Colon (tissue), 2 donors: Measurements from ENCODE around the gene HLA-A.

Source experiments
- FAIRE-seq: peaks from 2 replicates; lab custom pipeline; 2012; peaks lifted over from hg19 to GRCh38; lab: Jason Lieb, UNC
- donor health status: control.
- donor health status: control.

Gene HLA-A

DNA sequence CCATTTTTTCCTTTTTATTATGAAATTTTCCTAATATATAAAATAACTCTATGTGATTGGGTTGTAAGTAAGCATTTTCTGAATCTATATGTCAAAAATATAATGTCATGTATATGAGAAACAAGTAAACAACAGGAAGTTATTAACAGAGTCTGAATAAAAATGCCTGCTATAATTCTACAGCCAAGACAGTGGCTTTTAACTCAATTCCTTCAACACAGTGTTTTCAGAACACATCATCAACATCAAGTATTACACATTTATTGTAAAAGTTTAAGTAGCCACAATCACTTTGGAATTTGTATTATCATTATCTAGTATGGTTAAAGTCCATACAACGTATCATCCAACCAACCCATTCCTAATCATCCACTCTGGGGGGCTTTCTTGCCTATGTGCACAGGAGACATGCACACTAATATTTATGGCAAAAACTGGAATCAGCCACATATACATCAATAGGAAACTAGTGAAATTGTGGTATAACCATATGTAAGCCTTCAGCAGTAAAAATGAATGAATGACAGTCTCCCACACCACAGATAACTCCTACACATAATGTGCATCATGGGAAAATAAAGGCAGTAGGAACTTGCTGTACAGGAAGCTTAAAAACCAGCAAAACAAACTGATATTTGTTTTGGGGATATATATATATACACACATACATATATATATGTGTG is 6.9 kb upstream of the HLA-A start:
- no peak for FAIRE-seq

DNA sequence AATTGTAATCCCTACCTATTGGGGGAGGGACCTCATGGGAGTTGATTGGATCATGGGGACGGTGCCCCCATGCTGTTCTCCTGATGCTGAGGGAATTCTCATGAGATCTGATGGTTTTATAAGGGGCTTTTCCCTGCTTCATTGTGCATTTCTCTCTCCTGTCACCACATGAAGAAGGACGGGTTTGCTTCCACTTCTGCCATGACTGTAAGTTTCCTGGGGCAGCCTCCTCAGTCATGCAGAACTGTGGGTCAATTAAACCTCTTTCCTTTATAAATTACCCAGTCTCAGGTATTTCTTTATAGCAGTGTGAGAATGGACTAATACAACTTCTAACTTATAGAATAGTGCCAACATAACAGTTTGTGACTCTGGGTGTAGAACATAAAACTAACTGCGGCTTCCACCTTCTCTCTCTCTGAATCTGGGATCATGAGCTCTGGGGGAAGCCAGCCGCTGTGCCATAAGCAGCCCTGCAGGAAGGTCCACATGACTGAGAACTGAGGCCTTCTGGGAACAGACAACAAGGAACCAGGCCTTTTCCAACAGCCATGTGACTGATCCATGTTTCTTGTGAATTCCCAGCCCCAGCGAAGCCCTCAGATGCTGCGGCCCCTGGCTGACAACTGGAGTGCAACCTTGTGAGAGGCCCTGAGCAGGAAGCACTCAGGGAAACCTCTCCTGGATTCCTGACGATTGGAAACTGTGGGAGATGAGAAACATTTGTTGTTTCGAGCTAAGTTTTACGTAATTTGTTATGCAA is 3.4 kb upstream of the HLA-A start:
- no peak for FAIRE-seq

DNA sequence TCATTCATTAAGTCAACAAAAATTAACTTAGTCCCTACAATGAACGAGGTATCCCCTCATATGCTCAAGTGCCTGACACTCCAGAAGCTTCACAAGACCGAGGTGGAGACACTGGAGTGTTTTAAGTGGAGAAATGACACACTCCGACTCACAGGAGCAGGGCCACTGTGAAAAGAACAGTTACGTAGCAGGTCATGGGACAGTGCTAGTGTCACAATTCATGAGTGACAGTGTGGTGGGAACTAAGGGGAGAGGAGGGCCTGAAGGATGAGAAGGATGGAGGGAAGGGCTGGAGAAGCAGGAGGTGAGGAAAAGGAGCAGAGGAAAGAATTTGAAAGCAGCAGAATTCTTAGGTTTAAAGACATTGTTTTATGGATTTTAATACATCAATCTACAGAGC is 1.3 kb upstream of the HLA-A start:
- no peak for FAIRE-seq

DNA sequence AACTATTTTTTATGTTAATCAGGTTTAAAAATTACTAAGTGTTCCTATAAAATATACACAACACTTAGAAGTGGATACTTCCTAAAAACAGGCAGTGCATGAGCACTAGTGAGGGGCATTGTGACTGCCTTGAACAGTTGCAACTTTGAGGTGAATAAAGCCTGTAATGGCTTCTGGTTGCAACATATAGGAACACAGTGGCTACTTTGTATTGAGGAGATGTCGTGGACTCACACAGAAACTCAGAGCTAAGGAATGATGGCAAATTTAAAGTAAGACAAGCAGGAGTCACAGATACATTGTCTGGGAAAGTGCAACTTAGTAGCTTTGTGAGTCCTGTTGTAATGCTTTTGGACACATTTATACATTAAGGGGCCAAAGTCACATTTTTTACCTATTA is 861 bp upstream of the HLA-A start:
- FAIRE-seq: no peak

DNA sequence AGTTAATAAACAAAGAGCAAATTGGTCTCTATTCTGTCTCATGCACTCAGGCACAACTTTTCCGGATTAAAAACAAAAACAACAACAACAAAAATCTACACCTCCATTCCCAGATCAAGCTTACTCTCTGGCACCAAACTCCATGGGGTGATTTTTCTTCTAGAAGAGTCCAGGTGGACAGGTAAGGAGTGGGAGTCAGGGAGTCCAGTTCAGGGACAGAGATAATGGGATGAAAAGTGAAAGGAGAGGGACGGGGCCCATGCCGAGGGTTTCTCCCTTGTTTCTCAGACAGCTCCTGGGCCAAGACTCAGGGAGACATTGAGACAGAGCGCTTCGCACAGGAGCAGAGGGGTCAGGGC is 437 bp upstream of the HLA-A start:
- no peak for FAIRE-seq

DNA sequence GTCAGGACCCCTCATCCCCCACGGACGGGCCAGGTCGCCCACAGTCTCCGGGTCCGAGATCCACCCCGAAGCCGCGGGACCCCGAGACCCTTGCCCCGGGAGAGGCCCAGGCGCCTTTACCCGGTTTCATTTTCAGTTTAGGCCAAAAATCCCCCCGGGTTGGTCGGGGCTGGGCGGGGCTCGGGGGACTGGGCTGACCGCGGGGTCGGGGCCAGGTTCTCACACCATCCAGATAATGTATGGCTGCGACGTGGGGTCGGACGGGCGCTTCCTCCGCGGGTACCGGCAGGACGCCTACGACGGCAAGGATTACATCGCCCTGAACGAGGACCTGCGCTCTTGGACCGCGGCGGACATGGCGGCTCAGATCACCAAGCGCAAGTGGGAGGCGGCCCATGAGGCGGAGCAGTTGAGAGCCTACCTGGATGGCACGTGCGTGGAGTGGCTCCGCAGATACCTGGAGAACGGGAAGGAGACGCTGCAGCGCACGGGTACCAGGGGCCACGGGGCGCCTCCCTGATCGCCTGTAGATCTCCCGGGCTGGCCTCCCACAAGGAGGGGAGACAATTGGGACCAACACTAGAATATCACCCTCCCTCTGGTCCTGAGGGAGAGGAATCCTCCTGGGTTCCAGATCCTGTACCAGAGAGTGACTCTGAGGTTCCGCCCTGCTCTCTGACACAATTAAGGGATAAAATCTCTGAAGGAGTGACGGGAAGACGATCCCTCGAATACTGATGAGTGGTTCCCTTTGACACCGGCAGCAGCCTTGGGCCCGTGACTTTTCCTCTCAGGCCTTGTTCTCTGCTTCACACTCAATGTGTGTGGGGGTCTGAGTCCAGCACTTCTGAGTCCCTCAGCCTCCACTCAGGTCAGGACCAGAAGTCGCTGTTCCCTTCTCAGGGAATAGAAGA is 978 bp downstream of the HLA-A start:
- FAIRE-seq: no peak

DNA sequence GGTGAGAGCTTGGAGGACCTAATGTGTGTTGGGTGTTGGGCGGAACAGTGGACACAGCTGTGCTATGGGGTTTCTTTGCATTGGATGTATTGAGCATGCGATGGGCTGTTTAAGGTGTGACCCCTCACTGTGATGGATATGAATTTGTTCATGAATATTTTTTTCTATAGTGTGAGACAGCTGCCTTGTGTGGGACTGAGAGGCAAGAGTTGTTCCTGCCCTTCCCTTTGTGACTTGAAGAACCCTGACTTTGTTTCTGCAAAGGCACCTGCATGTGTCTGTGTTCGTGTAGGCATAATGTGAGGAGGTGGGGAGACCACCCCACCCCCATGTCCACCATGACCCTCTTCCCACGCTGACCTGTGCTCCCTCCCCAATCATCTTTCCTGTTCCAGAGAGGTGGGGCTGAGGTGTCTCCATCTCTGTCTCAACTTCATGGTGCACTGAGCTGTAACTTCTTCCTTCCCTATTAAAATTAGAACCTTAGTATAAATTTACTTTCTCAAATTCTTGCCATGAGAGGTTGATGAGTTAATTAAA is 3.0 kb downstream of the HLA-A start:
- FAIRE-seq: no peak

DNA sequence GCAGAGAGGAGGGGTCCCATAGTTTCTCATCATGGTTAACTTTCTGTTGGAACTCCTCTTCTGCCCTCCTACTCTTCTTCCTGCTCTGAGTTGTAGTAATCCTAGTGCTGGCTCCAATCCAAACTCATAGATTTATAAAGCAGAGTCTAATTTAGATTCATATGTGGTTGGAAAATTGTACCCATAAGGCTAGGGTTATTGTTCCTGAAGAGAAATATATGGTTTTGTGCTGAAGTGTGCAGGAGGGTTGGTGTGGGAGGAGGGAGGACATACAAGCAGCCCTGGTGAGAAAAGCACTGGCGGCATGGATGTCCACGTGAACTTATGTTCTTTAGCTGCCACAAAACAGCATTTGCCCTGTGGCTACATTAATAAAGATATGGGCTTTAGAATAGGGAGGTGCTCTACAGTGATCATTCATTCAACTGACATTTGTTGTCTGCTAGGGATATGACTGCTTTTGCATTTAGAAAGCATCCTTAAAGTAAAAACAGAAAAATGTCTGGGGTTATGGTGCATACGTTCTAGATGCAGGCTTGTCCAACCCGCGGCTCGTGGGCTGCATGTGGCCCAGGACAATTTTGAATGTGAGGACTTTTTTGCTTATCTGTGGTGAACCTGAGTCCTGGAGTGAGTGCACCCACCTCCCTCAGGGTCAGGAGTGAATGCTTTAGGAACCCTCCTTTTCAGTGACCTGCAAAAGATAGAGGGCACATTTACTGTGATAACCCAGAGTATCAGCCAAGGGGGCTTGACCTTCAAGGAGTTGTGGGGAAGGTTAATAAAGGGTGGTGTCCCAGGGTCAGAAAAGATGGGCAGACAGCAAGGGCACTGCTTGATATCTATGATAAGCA is 4.1 kb downstream of the HLA-A start:
- FAIRE-seq: no peak

DNA sequence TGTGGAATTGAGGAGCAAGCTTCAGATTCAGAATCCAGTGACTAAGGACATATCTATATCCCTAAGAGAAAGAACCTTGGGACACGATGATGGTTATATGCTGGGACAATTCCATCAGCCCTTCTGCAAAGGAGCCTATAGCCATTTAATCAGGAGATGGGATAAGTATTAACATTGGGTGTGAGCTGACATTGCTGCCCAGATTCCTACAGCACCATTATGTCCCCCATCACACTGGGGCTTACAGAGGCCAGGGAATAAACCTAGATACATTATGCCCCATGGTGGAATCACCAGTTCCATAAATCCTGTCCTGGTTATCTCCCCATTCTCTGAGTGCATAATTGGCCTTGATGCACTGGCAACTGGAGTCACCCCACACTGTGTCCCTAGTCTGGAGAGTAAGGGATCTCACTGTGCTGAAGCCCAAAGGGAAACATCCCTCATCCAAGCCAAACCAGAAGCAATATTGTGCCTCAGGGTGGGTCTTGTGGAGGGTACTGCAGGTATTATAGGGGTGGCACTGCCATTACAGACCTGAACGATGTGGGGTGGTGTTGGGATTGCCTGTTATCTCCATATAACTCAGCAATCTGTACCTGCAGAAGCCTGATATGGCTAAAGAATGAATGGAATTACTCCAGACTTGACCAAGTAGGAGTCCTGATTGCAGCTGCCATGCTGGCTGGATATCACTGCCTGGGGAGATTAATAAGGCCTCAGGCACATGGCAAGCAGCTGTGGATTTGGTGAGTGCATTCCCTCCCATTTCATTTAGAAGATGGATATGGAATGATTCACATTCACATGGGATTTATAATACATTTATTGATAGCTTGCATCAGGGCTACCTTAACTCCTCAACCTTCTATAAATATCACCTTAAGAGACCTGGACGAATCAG is 5.0 kb downstream of the HLA-A start:
- no peak for FAIRE-seq

DNA sequence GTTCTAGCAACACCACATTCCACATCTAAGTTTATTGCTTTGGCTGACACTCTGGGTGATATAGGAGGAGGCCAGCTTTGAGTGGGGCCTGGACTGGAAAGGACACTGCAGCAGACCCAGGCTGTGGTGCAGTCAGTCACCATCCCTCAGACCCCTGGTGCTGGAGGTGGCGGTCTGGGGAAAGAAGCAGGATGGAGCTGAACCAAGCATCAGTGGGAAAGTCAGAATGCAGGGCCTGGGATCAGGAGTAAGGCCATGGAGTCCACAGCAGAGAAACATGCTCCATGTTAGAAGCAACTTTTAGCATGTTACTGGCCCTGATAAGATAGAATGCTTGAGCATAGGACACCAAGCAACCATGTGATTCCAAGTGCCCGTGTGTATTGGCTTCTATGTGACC is 5.9 kb downstream of the HLA-A start:
- no peak for FAIRE-seq

DNA sequence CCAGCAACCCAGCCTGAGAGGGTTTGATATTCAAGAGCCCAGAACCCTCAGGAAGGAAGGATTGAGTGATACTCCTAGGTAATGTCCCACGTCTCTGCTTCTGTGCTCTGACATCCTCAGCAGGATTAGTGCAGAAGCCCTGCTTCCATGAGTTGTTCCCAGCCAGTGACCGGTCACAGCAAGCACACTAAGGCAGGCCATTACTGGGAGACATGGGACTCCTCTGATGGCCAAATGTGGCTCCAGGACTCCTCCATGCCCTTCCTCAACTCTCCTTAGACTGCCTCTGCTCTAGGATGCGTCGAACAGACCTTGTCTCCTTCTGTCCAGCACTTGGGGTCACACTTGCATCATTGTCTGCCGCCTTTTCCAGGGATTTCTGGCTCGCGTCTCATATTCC is 7.6 kb downstream of the HLA-A start:
- FAIRE-seq: no peak

DNA sequence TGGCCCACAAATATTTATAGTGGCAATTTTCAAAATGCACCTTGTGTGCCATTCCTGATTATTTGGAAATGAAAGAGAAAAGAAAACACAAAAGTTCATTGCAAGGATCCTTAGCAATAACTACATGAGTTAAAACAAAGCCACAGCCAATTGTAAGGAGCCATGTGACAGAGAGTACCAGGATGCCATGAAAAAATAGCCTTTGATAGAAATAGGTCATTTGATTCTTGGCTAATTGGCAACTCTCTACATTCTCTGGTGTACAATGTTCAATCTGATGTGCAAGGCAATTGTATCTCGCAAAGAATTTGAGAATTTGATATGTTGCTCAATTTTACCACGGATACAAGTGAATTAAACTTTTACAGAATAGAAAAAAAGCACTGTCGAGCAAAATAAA is 9.6 kb downstream of the HLA-A start:
- no peak for FAIRE-seq

DNA sequence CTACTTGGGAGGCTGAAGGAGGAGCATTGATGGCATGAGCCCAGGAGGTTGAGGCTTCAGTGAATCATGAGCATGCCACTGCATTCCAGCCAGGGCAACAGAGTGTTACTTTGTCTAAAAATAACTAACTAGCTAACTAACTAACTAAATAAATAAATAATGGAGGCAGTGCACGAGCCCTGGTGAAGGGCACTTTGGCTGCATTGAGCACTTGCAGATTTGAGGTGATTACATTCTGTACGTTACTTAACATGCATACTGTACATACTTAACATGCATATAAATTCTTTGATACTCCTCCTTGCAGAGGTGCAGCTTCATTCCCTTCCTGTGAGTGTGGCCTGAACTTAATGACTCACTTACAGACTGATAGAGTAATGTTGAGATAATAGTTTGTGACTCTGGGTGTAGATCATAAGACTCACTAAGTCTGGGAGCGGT is 10.7 kb downstream of the HLA-A start:
- no peak for FAIRE-seq

DNA sequence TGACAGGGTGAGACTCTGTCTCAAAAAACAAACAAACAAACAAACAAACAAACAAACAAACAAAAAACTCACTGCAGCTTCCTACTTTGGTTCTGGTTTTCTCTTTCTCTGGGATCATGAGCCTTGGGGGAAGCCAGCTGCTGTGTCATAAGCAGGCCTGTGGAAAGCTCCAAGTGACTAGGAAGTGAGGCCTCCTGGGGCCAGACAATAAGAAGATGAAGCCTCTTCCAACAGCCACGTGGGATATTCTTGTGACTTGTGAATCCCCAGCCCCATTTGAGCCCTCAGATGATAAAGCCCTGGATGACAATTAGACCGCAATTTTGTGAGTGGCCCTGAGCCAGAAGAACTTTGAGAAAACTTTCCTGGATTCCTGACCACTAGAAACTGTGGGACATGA is 11.4 kb downstream of the HLA-A start:
- FAIRE-seq: no peak

DNA sequence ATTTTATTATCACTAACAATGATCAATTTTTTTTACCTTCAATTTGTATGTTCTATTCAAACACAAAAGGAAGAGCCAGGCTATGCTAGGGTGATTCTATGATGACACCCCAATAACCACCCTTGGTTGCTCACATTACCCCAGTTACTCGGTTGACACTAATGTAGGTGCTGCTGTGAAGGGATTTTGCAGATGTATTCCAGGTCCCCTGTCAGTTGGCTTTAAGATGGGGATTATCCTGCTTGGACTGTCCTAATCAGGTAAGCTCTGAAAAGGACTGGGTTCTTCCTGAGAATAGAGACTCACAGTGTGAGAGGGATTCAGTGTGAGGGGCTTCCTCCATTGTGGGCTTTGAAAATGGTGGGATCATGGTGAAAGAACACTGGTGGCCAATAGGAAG is 11.9 kb downstream of the HLA-A start:
- FAIRE-seq: no peak

DNA sequence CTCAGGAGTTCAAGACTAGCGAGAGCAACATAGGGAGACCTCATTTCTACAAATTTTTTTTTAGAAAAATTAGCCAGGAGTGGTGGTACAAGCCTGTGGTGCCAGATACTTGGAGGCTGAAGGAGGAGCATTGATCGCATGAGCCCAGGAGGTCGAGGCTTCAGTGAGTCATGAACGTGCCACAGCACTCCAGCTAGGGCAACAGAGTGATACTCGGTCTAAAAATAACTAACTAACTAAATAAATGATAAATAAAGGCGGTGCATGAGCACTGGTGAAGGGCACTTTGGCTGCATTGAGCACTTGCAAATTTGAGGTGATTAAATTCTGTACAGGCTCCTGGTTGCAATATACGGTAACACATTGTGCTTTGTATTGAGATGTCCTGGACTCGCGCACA is 13.5 kb downstream of the HLA-A start:
- FAIRE-seq: no peak

DNA sequence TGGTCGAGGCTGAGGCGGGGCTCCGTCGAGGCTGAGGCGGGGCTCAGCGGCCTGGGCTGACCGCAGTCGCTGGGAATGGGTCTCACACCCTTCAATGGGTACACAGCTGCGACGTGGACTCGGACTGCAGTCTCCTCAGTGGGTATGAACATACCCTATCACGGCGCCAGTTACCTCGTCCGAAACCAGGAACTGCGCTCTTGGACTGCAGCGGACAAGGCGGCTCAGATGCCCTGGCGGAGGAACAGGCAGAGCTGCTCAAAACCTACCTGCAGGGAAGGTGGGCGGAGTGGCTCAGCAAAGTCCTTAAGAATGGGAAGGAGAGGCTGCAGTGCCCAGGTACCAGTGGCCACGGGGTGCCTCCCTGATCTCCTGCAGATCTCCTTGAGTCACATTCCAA is 14.2 kb downstream of the HLA-A start:
- FAIRE-seq: no peak

DNA sequence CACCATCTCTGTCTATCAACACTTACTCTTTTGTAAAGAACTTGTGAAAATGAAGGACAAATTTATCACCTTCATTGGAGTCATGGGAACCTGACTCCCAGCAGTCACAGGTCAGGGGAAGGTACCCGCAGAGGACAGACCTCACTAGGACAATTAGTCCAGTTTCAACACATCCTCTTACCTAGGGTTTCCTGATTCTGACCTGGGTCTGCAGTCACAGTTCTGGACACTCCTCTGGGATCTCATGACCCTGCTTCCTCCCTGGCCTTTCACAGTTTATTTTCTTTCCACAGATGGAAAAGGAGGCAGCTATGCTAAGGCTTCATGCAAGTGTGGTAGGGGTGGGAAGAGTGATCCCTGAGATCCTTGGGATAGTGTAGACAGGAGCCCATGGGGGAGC is 15.7 kb downstream of the HLA-A start:
- no peak for FAIRE-seq

DNA sequence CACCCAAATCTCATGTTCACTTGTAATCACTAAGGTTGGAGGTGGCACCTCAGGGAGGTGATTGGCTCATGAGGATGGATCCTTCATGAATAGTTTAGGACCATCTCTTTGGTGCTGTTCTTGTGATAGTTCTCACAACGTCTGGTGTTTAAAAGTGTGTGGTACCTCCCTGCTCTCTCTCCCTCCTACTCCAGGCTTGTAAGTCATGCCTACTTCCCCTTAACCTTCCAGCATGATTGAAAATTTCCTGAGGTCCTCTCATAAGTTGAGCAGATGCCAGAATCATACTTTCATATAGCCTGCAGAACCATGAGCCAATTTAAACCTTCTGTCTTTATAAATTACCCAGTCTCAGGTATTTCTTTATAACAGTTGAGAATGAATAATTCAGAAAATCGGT is 16.6 kb downstream of the HLA-A start:
- FAIRE-seq: no peak

DNA sequence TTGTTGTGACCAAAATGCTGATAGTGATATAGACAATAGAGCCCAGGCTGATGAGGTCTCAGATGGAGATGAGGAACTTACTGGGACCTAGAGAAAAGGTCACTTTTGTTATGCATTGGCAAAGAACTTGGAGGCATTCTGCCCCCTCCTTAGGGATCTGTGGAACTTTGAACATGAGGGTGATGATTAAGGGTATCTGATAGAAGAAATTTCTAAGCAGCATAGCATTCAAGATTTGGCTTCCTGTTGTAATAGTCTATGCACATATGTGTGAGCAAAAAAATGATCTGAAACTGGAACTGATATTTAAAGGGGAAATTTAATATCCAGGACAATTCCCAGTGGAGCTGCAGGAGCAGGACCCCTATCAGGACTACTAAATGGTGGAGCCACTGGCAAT is 17.1 kb downstream of the HLA-A start:
- FAIRE-seq: no peak

DNA sequence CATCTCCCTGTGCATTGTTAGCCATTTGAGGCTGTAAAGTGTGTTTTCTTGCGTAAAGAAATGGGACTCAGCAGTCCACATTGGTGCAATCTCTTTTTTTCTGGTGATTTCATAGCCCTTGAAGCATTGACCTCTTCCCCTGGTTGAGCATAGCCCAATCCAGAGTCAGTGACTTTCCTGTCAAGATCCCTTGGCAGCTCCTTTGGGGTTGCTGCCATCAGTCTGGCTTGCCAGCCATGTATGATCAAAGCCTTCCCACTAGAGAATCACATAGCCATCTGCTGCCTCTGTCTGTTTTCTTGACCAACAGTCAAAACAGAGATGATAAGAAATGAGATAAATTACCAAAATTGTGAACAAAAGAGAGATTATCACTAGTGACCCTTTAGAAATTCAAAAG is 19.6 kb downstream of the HLA-A start:
- FAIRE-seq: no peak
